ENCODE measurements around the gene HPCAL1. TPM values are rescaled to one million over a fixed set of nuclear protein-coding genes. Genes with fewer than 3 reads are reported as not detected.
A peak's percentile ranks its signal among the peaks of the same experiment; 100 is the strongest.
"Not testable (repeated sequence)": the region's sequence is repeated elsewhere in the genome, so short reads cannot be mapped to it uniquely, and the experiment has no call there.

Gene HPCAL1
- total RNA-seq, 2 experiments from 2014 or later, result 109 to 114 TPM

DNA sequence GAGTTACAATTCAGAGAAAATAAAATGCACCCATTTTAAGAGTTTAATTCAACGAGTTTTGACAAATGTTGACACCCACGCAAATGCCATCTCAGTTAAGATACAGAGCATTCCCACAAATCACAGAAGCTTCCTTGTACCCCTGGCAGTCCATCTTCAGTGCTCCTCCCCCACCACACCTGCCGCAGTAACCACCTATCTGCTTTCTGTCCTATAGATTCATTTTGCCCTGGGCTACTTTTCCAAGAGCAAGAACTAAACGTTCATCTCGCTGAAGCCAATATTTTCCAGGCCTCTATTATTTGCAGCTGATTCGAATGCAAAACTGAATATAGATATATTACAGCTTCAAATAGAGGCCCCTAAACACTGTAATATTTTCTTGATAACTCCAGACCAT, 13.4 kb upstream of the HPCAL1 start:
- no peak overlapping the region for H3K27ac Mint-ChIP-seq

DNA sequence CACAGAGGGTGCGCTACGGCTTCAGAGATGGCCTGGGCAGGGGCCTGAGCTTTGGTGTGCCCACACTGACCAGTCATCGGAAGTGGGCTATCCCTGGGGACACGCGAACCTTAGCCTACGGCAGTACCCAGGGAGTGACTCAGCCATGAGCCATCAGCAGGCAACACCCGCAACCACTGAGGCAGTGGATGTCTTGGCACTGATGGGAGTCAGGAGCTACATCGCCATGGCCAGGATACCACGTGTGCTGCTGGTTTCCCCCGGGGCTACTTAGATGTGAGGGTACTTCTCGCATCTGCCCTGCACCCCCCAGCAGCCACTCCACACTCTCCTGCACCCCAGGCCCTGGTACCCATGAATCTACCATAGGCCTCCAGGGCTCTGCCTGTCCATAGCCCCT, 12.8 kb upstream of the HPCAL1 start:
- ChIA-PET POLR2A (no interaction called here), CTCF (interaction anchor here (0.6 to 1.2 kb wide), 3 partner anchors 12 to 364 kb away, joined by 3 to 6 read pairs (median 4); no protein-coding TSS in a partner anchor)
- intact Hi-C loops (cut with DNase I, micrococcal nuclease), result no loop called here
- Mint-ChIP-seq H3K4me3 (no peak overlapping the region), H3K4me1 (no peaks in the 10 kb centered on the region), H3K9me3 (ENCODE audit: low read depth) (peaks cover 3% of the 10 kb centered on the region), H3K27me3 (no peaks in the 10 kb centered on the region), H3K27ac (no peak overlapping the region), H3K36me3 (ENCODE audit: low read depth) (no peaks in the 10 kb centered on the region)
- DNase-seq (no peak), ATAC-seq (no peak)

More for the DNA sequence above, 13.4 kb upstream of the HPCAL1 start:
- Mint-ChIP-seq H3K36me3 (ENCODE audit: low read depth) (no peaks in the 10 kb centered on the region), H3K9me3 (ENCODE audit: low read depth) (peaks cover 3% of the 10 kb centered on the region), H3K4me1 (no peaks in the 10 kb centered on the region), H3K27me3 (no peaks in the 10 kb centered on the region), H3K4me3 (no peak overlapping the region)
- no peak for ATAC-seq
- ChIA-PET POLR2A (no interaction called here), CTCF (interaction anchor here (0.6 to 1.2 kb wide), 2 partner anchors 15 to 363 kb away, joined by 3 to 6 read pairs; no protein-coding TSS in a partner anchor)
- intact Hi-C loops (cut with DNase I, micrococcal nuclease), result no loop called here
- DNase-seq, result no peak

- H3K9me3 Mint-ChIP-seq (ENCODE audit: low read depth); DNase-seq; POLR2A ChIA-PET; ATAC-seq; H3K27me3 Mint-ChIP-seq; H3K4me1 Mint-ChIP-seq; H3K27ac Mint-ChIP-seq; H3K4me3 Mint-ChIP-seq; intact Hi-C loops (cut with DNase I, micrococcal nuclease); H3K36me3 Mint-ChIP-seq (ENCODE audit: low read depth); CTCF ChIA-PET: not testable (repeated sequence)
These were observed 11.3 kb upstream of the HPCAL1 start for GRCh38 chr2:10291376-10291775.

DNA sequence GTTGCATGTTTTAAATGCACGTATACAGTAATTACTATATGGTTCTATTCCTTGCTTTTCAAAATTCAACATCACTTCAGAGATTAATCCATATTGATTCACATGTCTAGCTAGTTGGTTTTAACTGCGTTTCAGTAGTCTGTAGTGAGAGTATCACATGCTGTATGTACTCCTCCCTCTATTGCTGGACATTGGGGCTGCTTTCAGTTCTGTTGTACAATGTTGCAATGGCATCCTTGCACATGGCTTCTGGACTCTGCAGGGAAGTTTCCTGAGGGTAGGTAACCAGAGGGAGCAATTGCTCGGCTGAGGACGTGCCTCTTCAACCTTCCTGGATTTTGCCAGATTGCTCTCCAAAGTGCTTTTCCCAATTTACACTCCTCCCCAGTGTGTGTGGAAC, 10.7 kb upstream of the HPCAL1 start:
- ATAC-seq, result no peak
- POLR2A ChIA-PET, result no interaction called here
- CTCF ChIA-PET, result no interaction called here

DNA sequence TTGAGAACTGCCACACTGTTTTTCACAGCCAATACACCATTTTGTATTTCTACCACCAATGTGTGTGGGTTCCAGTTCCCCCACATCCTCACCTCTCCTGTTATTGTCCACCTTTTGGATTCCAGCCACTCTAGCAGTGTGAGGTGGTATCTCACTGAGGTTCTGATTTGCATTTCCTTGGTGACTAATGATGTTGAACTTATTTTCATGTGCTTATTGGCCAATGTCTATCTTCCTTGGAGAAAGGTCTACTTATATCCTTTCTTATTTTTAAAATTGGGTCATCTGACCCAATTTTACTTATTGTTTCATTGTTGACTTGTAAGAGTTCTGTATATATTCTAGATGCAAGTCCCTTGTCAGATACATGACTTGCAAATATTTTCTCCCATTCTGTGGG, 9.1 kb upstream of the HPCAL1 start:
- Mint-ChIP-seq H3K36me3 (ENCODE audit: low read depth) (no peaks in the 10 kb centered on the region), H3K27ac (no peak overlapping the region), H3K27me3 (no peaks in the 10 kb centered on the region), H3K4me3 (no peak overlapping the region), H3K9me3 (ENCODE audit: low read depth) (peaks cover 3% of the 10 kb centered on the region), H3K4me1 (peaks cover 17% of the 10 kb centered on the region)
- no peak for DNase-seq
- POLR2A ChIA-PET, result no interaction called here
- no peak for ATAC-seq
- intact Hi-C loops (cut with DNase I, micrococcal nuclease), result no loop called here
- CTCF ChIA-PET, result interaction anchor here (0.7 kb wide), 1 partner anchor 128 kb away, joined by 3 read pairs; no protein-coding TSS in a partner anchor

More for the DNA sequence above, 10.7 kb upstream of the HPCAL1 start:
- Mint-ChIP-seq H3K4me3 (no peak overlapping the region), H3K27me3 (no peaks in the 10 kb centered on the region), H3K9me3 (ENCODE audit: low read depth) (peaks cover 3% of the 10 kb centered on the region), H3K4me1 (peaks cover 2% of the 10 kb centered on the region), H3K36me3 (ENCODE audit: low read depth) (no peaks in the 10 kb centered on the region), H3K27ac (no peak overlapping the region)
- intact Hi-C loops (cut with DNase I, micrococcal nuclease), result no loop called here
- no peak for DNase-seq

DNA sequence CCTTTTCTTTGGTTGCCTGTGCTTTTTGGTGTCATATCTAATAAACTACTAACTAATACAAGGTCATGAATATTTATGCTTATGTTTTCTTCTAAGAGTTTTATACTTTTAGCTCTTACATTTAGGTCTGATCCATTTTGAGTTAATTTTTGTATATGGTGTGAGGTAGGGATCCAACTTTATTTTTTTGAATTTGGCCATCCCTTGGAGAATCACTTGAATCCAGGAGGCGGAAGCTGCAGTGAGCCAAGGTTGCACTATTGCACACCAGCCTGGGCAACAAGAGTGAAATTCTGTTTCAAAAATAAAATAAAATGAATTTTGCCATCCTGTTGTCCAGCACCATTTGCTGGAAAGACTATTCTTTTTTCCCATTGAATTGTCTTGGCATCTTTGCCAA, 8.6 kb upstream of the HPCAL1 start:
- DNase-seq (no peak), ATAC-seq (no peak)
- Mint-ChIP-seq H3K4me3 (no peak overlapping the region), H3K27ac (no peak overlapping the region), H3K9me3 (ENCODE audit: low read depth) (peaks cover 7% of the 10 kb centered on the region), H3K36me3 (ENCODE audit: low read depth) (no peaks in the 10 kb centered on the region), H3K27me3 (no peaks in the 10 kb centered on the region), H3K4me1 (peaks cover 21% of the 10 kb centered on the region)
- ChIA-PET CTCF (no interaction called here), POLR2A (no interaction called here)
- intact Hi-C loops (cut with DNase I, micrococcal nuclease), result no loop called here

DNA sequence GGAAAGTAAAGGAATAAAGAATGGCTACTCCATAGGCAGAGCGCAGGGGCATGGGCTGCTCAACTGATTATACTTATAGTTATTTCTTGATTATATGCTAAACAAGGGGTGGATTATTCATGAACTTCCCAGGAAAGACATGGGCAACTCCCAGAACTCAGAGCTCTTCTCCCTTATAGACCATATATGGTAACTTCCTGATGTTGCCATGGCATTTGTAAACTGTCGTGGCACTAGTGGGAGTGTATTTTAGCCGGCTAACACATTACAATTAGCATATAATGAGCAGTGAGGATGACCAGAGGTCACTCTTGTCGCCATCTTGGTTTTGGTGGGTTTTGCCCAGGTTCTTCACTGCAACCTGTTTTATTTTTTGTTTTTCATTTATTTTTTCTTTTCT, 7.1 kb upstream of the HPCAL1 start:
- POLR2A ChIA-PET, result not testable (repeated sequence)

DNA sequence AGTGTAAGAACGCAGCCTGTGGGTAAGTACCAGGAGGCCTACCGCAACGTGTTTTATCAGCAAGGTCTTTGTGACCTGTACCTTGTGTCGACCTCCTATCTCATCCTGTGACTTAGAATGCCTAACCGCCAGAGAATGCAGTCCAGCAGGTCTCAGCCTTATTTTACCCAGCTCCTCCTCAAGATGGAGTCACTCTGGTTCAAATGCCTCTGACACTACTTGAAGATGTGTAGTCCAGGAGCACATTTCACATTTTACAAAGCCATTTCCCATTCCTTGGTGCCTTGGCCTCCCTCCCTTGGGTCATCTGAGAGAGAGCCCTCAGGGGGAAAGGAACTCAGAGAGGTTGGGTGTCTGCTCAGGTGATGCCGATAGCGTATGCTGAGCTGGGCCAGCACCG, 6.6 kb upstream of the HPCAL1 start:
- ChIA-PET CTCF (interaction anchor here (0.7 to 1.2 kb wide), 2 partner anchors 113 to 313 kb away, joined by 3 to 4 read pairs; no protein-coding TSS in a partner anchor), POLR2A (no interaction called here)
- Mint-ChIP-seq H3K4me3 (no peak overlapping the region), H3K27me3 (no peaks in the 10 kb centered on the region), H3K27ac (peak overlapping the region; percentile 31), H3K36me3 (ENCODE audit: low read depth) (no peaks in the 10 kb centered on the region), H3K4me1 (peaks cover 35% of the 10 kb centered on the region), H3K9me3 (ENCODE audit: low read depth) (peaks cover 7% of the 10 kb centered on the region)
- ATAC-seq (no peak), DNase-seq (no peak)
- intact Hi-C loops (cut with DNase I, micrococcal nuclease), result no loop called here

More for the DNA sequence above, 7.1 kb upstream of the HPCAL1 start:
- ATAC-seq; DNase-seq; H3K4me3 Mint-ChIP-seq; H3K27me3 Mint-ChIP-seq; intact Hi-C loops (cut with DNase I, micrococcal nuclease); H3K27ac Mint-ChIP-seq; H3K9me3 Mint-ChIP-seq (ENCODE audit: low read depth); H3K36me3 Mint-ChIP-seq (ENCODE audit: low read depth): not testable (repeated sequence)
- CTCF ChIA-PET, result interaction anchor here (0.5 to 1.2 kb wide), 2 partner anchors 34 to 113 kb away, joined by 3 read pairs; no protein-coding TSS in a partner anchor
- H3K4me1 Mint-ChIP-seq, result peaks cover 30% of the 10 kb centered on the region

GRCh38 chr2:10297191-10297830, 5.4 kb upstream of the HPCAL1 start:
- no peak overlapping the region for H3K27ac Mint-ChIP-seq
- peaks cover 44% of the 10 kb centered on the region for H3K4me1 Mint-ChIP-seq
- H3K9me3 Mint-ChIP-seq (ENCODE audit: low read depth), result peaks cover 7% of the 10 kb centered on the region
- no peaks in the 10 kb centered on the region for H3K36me3 Mint-ChIP-seq (ENCODE audit: low read depth)
- intact Hi-C loops (cut with DNase I, micrococcal nuclease), result no loop called here
- ATAC-seq, result no peak
- DNase-seq, result no peak
- no peak overlapping the region for H3K4me3 Mint-ChIP-seq
- POLR2A ChIA-PET, result interaction anchor here (0.6 kb wide), 4 partner anchors 136 to 207 kb away, joined by 3 to 5 read pairs (median 4); partner anchors contain the start of gene ODC1
- H3K27me3 Mint-ChIP-seq, result no peaks in the 10 kb centered on the region
- CTCF ChIA-PET, result interaction anchor here (0.6 to 2.1 kb wide), 5 partner anchors 9 to 496 kb away, joined by 3 to 18 read pairs (median 3); no protein-coding TSS in a partner anchor

GRCh38 chr2:10297959-10298531, 4.7 kb upstream of the HPCAL1 start:
- peaks cover 7% of the 10 kb centered on the region for H3K9me3 Mint-ChIP-seq (ENCODE audit: low read depth)
- intact Hi-C loops (cut with DNase I, micrococcal nuclease), result no loop called here
- H3K36me3 Mint-ChIP-seq (ENCODE audit: low read depth), result no peaks in the 10 kb centered on the region
- ChIA-PET POLR2A (interaction anchor here (0.6 to 0.7 kb wide), 4 partner anchors 34 to 208 kb away, joined by 3 to 4 read pairs (median 4); partner anchors contain the start of gene ODC1), CTCF (interaction anchor here (0.6 to 2.1 kb wide), 6 partner anchors 9 to 111 kb away, joined by 3 to 18 read pairs (median 3); no protein-coding TSS in a partner anchor)
- ATAC-seq, result no peak
- peak overlapping the region; percentile 5 for H3K4me3 Mint-ChIP-seq
- H3K27ac Mint-ChIP-seq, result peak overlapping the region; percentile 43
- DNase-seq, result peak; percentile 79
- peaks cover 44% of the 10 kb centered on the region for H3K4me1 Mint-ChIP-seq
- H3K27me3 Mint-ChIP-seq, result no peaks in the 10 kb centered on the region

DNA sequence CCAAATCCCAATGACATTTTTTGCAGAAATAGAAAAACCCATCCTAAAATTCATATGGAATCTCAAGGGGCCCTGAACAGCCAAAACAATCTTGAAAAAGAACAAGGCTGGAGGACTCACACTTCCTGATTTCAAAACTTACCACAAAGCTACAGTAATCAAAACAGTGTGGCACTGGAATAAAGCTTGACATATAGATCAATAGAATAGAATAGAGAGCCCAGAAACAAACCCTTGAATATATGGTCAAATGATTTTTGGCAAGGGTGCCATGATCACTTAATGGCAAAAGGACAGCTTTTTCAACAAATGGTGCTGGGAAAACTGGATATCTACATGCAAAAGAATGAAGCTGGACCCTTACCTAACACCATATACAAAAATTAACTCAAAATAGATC, 3.9 kb upstream of the HPCAL1 start:
- intact Hi-C loops (cut with DNase I, micrococcal nuclease); H3K27me3 Mint-ChIP-seq; H3K9me3 Mint-ChIP-seq (ENCODE audit: low read depth); DNase-seq; ATAC-seq; H3K27ac Mint-ChIP-seq; H3K36me3 Mint-ChIP-seq (ENCODE audit: low read depth); POLR2A ChIA-PET; H3K4me3 Mint-ChIP-seq: not testable (repeated sequence)
- CTCF ChIA-PET, result interaction anchor here (0.9 to 2.1 kb wide), 3 partner anchors 15 to 110 kb away, joined by 3 to 18 read pairs (median 3); no protein-coding TSS in a partner anchor
- H3K4me1 Mint-ChIP-seq, result peaks cover 44% of the 10 kb centered on the region
